ENCODE results near the gene PPP2R2B.

DNA sequence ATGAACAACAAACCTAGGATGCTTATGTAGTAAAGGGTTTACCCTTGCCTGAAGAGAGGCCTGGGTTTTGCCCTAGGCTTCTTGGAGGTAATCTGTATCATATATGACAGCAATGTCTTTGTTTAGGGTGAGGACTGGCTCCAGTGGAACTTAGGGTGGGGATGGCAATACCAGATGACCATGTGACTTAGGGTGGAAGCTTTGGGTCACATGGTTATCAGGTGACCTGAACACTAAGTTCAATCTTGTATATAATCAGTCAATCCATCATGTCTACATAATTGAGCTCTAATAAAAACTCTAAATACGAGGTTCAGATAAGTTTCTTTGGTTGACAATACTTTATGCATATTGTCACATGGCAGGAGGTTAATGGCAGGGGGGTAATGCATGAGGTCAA lies 10.6 kb upstream of the PPP2R2B start:
- TF ChIP-seq, protein P1, sequence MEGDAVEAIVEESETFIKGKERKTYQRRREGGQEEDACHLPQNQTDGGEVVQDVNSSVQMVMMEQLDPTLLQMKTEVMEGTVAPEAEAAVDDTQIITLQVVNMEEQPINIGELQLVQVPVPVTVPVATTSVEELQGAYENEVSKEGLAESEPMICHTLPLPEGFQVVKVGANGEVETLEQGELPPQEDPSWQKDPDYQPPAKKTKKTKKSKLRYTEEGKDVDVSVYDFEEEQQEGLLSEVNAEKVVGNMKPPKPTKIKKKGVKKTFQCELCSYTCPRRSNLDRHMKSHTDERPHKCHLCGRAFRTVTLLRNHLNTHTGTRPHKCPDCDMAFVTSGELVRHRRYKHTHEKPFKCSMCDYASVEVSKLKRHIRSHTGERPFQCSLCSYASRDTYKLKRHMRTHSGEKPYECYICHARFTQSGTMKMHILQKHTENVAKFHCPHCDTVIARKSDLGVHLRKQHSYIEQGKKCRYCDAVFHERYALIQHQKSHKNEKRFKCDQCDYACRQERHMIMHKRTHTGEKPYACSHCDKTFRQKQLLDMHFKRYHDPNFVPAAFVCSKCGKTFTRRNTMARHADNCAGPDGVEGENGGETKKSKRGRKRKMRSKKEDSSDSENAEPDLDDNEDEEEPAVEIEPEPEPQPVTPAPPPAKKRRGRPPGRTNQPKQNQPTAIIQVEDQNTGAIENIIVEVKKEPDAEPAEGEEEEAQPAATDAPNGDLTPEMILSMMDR (IDR thresholded peaks at IDR 0.05), result no peak
- no peak for TF ChIP-seq POLR2A (IDR thresholded peaks at IDR 0.05)
